NB4 (cell line): ENCODE measurements around the gene MAML2.

Experiments
- DNase-seq: peaks from one replicate; pipeline ENCODE4 v3.0.0; 2010; ENCODE audit warnings: low read depth
- H3K4me3 ChIP-seq: one replicate; pipeline ENCODE4 v1.5.1; 2011; ENCODE audit warnings: mild to moderate bottlenecking, low read depth, low read length, moderate library complexity
- MYC ChIP-seq: IDR thresholded peaks from 2 replicates; pipeline ENCODE4 v1.6.1; 2011; ENCODE audit warnings: low read depth, low read length
- POLR2A ChIP-seq: IDR thresholded peaks from 2 replicates; pipeline ENCODE4 v1.6.1; 2011; ENCODE audit warnings: mild to moderate bottlenecking; ENCODE audit not compliant: insufficient read length; ENCODE audit errors: extremely low read depth
- TF ChIP-seq, protein P1 (sequence below): IDR thresholded peaks from one replicate; pipeline ENCODE4 v1.5.1; 2012; ENCODE audit warnings: low read depth, low read length
- TF ChIP-seq, protein P2 (sequence below): IDR thresholded peaks from 2 replicates; pipeline ENCODE4 v1.6.1; 2011; ENCODE audit warnings: low read depth, low read length

Gene MAML2

DNA sequence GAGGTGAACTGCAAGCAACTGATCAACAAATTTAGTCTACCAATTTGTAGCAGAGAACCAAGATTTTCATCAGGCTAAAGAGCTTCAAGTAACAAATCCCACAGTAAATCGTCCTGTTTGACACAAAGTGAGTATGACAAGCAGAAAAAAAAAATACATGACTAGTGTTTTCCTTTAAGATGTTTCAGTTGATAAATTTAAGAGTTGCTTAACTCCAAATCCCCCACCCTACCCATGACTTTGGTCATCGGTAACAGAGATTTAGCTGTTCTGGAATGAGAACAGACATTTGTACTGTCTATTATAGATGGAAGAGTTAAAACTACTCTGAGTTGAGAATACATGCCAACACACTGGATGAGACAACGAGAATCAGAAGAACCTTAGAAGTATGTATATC lies 254.1 kb downstream of the MAML2 start:
- no peak overlapping the region for H3K4me3 ChIP-seq
- no peak for DNase-seq
- TF ChIP-seq MYC: no peak

DNA sequence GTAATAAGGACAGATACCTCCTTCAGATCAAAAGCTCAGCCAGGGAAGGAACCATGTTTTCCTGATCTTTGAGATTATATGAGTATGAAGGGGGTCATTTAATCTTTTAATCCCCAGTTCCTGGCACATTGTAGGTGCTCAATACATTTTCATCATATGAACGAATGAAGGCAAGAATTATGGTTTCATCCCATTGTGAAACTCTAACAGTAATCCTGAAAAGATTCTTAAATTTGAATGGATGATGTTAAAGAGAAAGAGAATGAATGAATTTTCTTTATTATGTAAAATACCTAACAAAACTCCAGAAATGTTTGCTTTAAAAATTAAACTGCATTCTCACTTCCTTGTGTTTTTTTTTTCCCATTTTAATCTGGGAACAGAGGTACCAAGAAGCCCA lies 256.9 kb downstream of the MAML2 start:
- TF ChIP-seq, protein P1, sequence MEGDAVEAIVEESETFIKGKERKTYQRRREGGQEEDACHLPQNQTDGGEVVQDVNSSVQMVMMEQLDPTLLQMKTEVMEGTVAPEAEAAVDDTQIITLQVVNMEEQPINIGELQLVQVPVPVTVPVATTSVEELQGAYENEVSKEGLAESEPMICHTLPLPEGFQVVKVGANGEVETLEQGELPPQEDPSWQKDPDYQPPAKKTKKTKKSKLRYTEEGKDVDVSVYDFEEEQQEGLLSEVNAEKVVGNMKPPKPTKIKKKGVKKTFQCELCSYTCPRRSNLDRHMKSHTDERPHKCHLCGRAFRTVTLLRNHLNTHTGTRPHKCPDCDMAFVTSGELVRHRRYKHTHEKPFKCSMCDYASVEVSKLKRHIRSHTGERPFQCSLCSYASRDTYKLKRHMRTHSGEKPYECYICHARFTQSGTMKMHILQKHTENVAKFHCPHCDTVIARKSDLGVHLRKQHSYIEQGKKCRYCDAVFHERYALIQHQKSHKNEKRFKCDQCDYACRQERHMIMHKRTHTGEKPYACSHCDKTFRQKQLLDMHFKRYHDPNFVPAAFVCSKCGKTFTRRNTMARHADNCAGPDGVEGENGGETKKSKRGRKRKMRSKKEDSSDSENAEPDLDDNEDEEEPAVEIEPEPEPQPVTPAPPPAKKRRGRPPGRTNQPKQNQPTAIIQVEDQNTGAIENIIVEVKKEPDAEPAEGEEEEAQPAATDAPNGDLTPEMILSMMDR: no peak
- no peak for TF ChIP-seq POLR2A
- TF ChIP-seq, protein P2, sequence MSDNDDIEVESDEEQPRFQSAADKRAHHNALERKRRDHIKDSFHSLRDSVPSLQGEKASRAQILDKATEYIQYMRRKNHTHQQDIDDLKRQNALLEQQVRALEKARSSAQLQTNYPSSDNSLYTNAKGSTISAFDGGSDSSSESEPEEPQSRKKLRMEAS: no peak
- TF ChIP-seq MYC: no peak
- H3K4me3 ChIP-seq: no peak overlapping the region
- DNase-seq: no peak

DNA sequence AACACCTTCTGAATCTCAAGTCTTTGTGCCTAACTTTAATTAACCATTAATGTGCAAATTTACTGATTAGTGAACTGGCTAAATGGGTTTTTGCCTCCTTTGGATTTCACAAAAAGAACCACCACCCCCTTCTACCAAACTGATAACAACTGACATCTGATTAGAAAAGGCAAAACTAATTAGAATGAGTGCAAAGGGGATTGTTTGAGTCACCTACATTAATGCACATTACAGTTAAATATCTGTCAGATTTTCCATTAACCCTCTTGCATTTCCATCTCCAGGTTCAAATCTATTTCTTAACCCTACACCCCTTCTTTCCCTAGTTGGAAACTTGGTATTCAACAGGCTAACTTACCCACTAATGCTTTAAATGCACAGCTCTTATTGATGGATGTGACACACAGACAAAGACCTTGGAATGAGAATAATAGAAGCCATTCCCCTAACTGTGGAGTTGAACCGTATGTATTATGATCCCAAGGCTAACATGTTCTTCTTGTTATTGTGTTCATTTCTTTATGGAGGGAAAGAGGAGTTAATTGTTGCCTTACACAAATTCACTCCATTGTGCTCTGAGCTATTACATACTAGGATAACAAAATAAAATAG lies 257.6 kb downstream of the MAML2 start:
- no peak overlapping the region for H3K4me3 ChIP-seq
- no peak for DNase-seq
- TF ChIP-seq MYC (no peak), POLR2A (no peak)
- TF ChIP-seq, protein P1: no peak
- TF ChIP-seq, protein P2: no peak

DNA sequence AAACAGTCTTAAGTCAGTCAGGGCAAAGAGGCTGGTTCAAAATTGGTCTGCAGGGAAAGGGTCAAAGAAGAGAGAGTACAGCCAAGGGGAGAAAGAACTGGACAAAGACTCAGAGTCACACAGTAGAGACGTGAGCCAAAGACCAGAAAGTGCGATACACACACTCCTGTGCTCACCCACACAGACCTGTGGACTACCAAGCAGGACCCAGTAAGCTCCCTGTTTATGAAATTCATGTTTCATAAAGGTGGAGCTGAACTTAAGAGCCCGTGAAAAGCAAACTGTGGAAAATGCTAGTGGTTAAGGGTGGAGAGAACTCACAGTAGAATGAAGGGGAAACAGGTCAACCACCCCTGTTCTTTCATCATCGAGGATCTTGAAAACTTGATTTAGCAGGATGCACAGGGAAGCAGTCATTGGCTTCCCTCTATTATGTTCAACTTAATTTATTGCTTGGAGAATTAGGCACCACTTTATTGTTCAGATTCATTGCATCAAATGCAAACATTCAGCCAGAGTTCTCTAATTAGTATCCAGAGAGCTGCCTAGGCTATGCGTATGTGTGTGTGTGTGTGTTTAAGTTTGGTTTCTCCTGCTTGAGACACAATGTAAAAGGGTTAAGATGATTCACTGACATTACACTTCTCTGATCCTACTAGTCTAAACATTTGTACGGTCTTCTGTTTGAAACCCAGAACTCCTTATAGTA lies 258.2 kb downstream of the MAML2 start:
- no peak overlapping the region for H3K4me3 ChIP-seq
- no peak for TF ChIP-seq POLR2A
- TF ChIP-seq MYC: no peak
- TF ChIP-seq, protein P2: no peak
- TF ChIP-seq, protein P1: no peak
- DNase-seq: no peak

DNA sequence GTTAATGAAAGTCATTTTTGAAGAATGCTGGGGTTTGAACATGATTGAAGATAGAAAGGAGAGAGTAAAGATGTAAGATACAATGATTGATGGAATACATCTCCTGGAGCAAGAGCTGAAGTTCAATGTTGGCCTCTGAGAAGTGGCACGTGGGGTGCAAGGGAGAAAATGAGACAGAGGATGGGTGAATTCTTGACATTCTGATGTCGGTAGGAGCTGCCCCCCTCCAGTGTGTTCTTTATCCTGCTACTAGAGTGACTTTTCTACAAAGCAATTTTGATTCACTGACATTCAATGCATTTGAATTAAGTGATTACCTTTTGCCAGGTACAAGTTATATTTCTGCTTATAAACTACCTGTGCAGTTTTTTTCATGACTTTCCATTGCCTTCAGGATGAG lies 260.1 kb downstream of the MAML2 start:
- no peak for DNase-seq

More for the DNA sequence above, 260.1 kb downstream of the MAML2 start:
- TF ChIP-seq, protein P2: no peak
- TF ChIP-seq POLR2A (no peak), MYC (no peak)
- TF ChIP-seq, protein P1: no peak
- no peak overlapping the region for H3K4me3 ChIP-seq
